K562 (cell line): Measurements from ENCODE around the gene ANXA2. TPM values are rescaled to one million over a fixed set of nuclear protein-coding genes. Genes with fewer than 3 reads are reported as not detected.

Source experiments
- ATAC-seq: fragments of 200-7000 bp; cut with Tn5 transposase; 3 replicates; pipeline ENCODE4 v1.9.1; 2020; ENCODE audit warnings: moderate library complexity
- BruUV-seq: library from RNA; stranded (reverse); fragments of 400-500 nt; replicated peaks from 2 replicates; lab custom pipeline; 2021; lab: Mats Ljungman, UMichigan
- CTCF ChIA-PET: fragments of 300-600 bp; formaldehyde crosslinking; extraction: SDS; loops from one replicate; lab custom pipeline; 2021; ENCODE audit warnings: low intra/inter-chr PET ratio; lab: Yijun Ruan, JAX
- POLR2A ChIA-PET: fragments of 300-600, 350-650 bp; sonication (Branson Sonifier 250); formaldehyde crosslinking; extraction: SDS; loops from one replicate; lab custom pipeline; 2021; ENCODE audit warnings: antibody characterized with exemption, inconsistent platforms; lab: Yijun Ruan, JAX
- DNase-seq, 4 experiments: peaks; one replicate each; pipeline versions ENCODE4 v3.0.0 to v3.0.0-alpha.2; 2011 to 2018; ENCODE audit warnings: low spot score in 3 of 4, mixed read lengths in 3 of 4; ENCODE audit errors: extremely low read depth in 1 of 4
- FAIRE-seq: peaks from 2 replicates; lab custom pipeline; 2011; peaks lifted over from hg19 to GRCh38; lab: Jason Lieb, UNC
- H2AFZ ChIP-seq: 2 replicates; pipeline ENCODE4 v1.6.0; 2011; ENCODE audit warnings: low read depth, low read length, control low read depth, inconsistent platforms
- H3K27ac ChIP-seq: fragments of 200-600 bp; 3 replicates; pipeline ENCODE4 v1.8.0; 2011; ENCODE audit warnings: low read depth, mild to moderate bottlenecking, control low read depth, inconsistent platforms, low read length, moderate library complexity, mixed read lengths; ENCODE audit errors: extremely low read depth
- H3K27me3 ChIP-seq, 2 experiments: fragments of 300-600 bp in 1 of 2; 2 replicates in 1 of 2; 3 replicates in 1 of 2; pipeline versions ENCODE4 v1.6.0 to v1.8.0; 2011; ENCODE audit warnings: inconsistent platforms in 2 of 2, low read length in 2 of 2, mild to moderate bottlenecking in 1 of 2, mixed read lengths in 1 of 2, moderate library complexity in 1 of 2; ENCODE audit not compliant: control insufficient read depth in 2 of 2, insufficient read depth in 2 of 2
- H3K36me3 ChIP-seq: fragments of 300-600 bp; 3 replicates; pipeline ENCODE4 v1.8.0; 2011; ENCODE audit warnings: mild to moderate bottlenecking, low read length, inconsistent platforms; ENCODE audit not compliant: control insufficient read depth, insufficient read depth
- H3K4me1 ChIP-seq, 2 experiments: fragments of 200-600 bp in 1 of 2; replicated peaks in 1 of 2; 2 replicates in 1 of 2; 3 replicates in 1 of 2; pipeline versions ENCODE4 v1.5.1 to v1.8.0; 2011; ENCODE audit warnings: inconsistent platforms in 2 of 2, low read length in 2 of 2, mild to moderate bottlenecking in 1 of 2, mixed read lengths in 1 of 2, moderate library complexity in 1 of 2; ENCODE audit not compliant: control insufficient read depth in 2 of 2, insufficient read depth in 2 of 2
- H3K4me2 ChIP-seq: 2 replicates; pipeline ENCODE4 v1.6.1; 2011; ENCODE audit warnings: low read length, control low read depth, inconsistent platforms, mixed read lengths; ENCODE audit not compliant: insufficient read depth
- H3K4me3 ChIP-seq: fragments of 200-600 bp; sonication (generic), shearing (Covaris generic); 2 replicates; pipeline ENCODE4 v1.5.1; 2016; ENCODE audit warnings: control low read depth, inconsistent platforms
- H3K79me2 ChIP-seq: fragments of 200-600 bp; 3 replicates; pipeline ENCODE4 v1.8.0; 2011; ENCODE audit warnings: low read length, inconsistent platforms; ENCODE audit not compliant: control insufficient read depth, insufficient read depth
- H3K9ac ChIP-seq, 2 experiments: 2 replicates each; pipeline versions ENCODE4 v1.6.0 to v1.6.1; 2011; ENCODE audit warnings: low read depth in 2 of 2, low read length in 2 of 2, control low read depth in 1 of 2, inconsistent platforms in 1 of 2, mild to moderate bottlenecking in 1 of 2, mixed read lengths in 1 of 2; ENCODE audit not compliant: insufficient read depth in 1 of 2
- H3K9me1 ChIP-seq: one replicate; pipeline ENCODE4 v1.6.0; 2011; ENCODE audit warnings: inconsistent platforms, mild to moderate bottlenecking, low read length, moderate library complexity; ENCODE audit not compliant: control insufficient read depth, insufficient read depth
- H3K9me3 ChIP-seq: replicated peaks from 2 replicates; pipeline ENCODE4 v1.5.1; 2011; ENCODE audit warnings: low read depth, low read length, inconsistent platforms; ENCODE audit not compliant: control insufficient read depth, insufficient read depth
- H4K20me1 ChIP-seq: replicated peaks from 2 replicates; pipeline ENCODE4 v1.6.1; 2011; ENCODE audit warnings: low read length, inconsistent platforms, mixed read lengths; ENCODE audit not compliant: control insufficient read depth, insufficient read depth
- AFF1 ChIP-seq, 2 experiments: fragments of 450-650 bp; IDR thresholded peaks; 2 replicates each; pipeline ENCODE4 v1.6.1; 2018; ENCODE audit warnings: mild to moderate bottlenecking in 2 of 2, low read depth in 1 of 2; ENCODE audit not compliant: partially characterized antibody in 2 of 2
- CHD1 ChIP-seq: fragments of 200-600 bp; sonication (generic); IDR thresholded peaks from one replicate; pipeline ENCODE4 v1.6.1; 2012; ENCODE audit warnings: mild to moderate bottlenecking, moderate library complexity, low read length, inconsistent platforms
- HNRNPH1 ChIP-seq: fragments of 200-400 bp; formaldehyde crosslinking; optimal IDR thresholded peaks from 2 replicates; pipeline ENCODE3; 2017; ENCODE audit warnings: low read depth, mild to moderate bottlenecking, low read length, moderate library complexity
- KDM4B ChIP-seq, 2 experiments: fragments of 450-650 bp in 1 of 2; sonication (generic) in 1 of 2; IDR thresholded peaks; 2 replicates each; pipeline ENCODE4 v1.6.1; 2016 to 2017; ENCODE audit warnings: borderline replicate concordance in 2 of 2, antibody characterized with exemption in 1 of 2, low read depth in 1 of 2, mild to moderate bottlenecking in 1 of 2
- RFX1 ChIP-seq: fragments of 450-650 bp; IDR thresholded peaks from 2 replicates; pipeline ENCODE4 v1.6.1; 2016; ENCODE audit warnings: mild to moderate bottlenecking, moderate library complexity
- TBL1XR1 ChIP-seq, 2 experiments: IDR thresholded peaks; 2 replicates each; pipeline ENCODE4 v1.6.1; 2012; ENCODE audit warnings: improper control_type of control experiment in 2 of 2, low read length in 2 of 2, mild to moderate bottlenecking in 1 of 2
- TCF7L2 ChIP-seq: fragments of 150-350 bp; IDR thresholded peaks from 2 replicates; pipeline ENCODE4 v1.6.1; 2016; ENCODE audit warnings: low read depth, mild to moderate bottlenecking, low read length, moderate library complexity
- ZC3H4 ChIP-seq: sonication (generic); formaldehyde crosslinking; IDR thresholded peaks from 2 replicates; pipeline ENCODE4 v1.9.0; 2021; ENCODE audit warnings: missing genetic modification reagents, borderline replicate concordance
- ZNF121 ChIP-seq: sonication (generic); formaldehyde crosslinking; conservative IDR thresholded peaks from 2 replicates; pipeline ENCODE4 v1.8.0; 2022; ENCODE audit warnings: missing genetic modification reagents
- WGBS: fragments of 100-300 bp; shearing (Covaris generic); methylation state at CpG from one replicate; pipeline ENCODE4 v1.1.6; 2016; ENCODE audit warnings: low coverage, mixed read lengths; ENCODE audit not compliant: insufficient coverage; ENCODE audit errors: missing lambda C conversion rate; 5-methylcytosine and 5-hydroxymethylcytosine counted together
- in situ Hi-C: fragments of 300-500 bp; cut with MboI; formaldehyde crosslinking; loops from 4 replicates; pipeline ENCODE4 v1.15.0; 2018; ENCODE audit warnings: inconsistent platforms, mixed read lengths
- intact Hi-C: fragments of 100-400 bp; cut with micrococcal nuclease; formaldehyde crosslinking; loops from 2 replicates; pipeline ENCODE4 v1.14.2; 2022
- polyA plus RNA-seq, 8 experiments: library from polyadenylated mRNA; depleted of rRNA in 4 of 8; stranded (reverse) in 5 of 8; unstranded in 3 of 8; fragments of >200 nt; fragmentation: Nextera tagmentation in 2 of 8; fragmentation: Illumina TruSeq in 1 of 8; extraction: Ambion mirVana in 2 of 8; extraction: Trizol in 1 of 8; gene quantifications; 2 replicates each; pipeline versions ENCODE4 v1.2.1 to v1.2.3, GENCODE V29; 2011 to 2014; ENCODE audit warnings: inconsistent platforms in 1 of 8, missing spikeins in 1 of 8
- total RNA-seq, 7 experiments: library from RNA; depleted of rRNA in 6 of 7; stranded (reverse); fragments of >200 nt in 6 of 7; fragmentation: Illumina TruSeq in 2 of 7; extraction: Trizol in 2 of 7; gene quantifications; 2 replicates each; pipeline versions ENCODE4 v1.2.1 to v1.2.3, GENCODE V29; 2011 to 2021; ENCODE audit warnings: low replicate concordance in 1 of 7
- TF ChIP-seq, protein P1 (sequence below): fragments of 450-650 bp; IDR thresholded peaks from 2 replicates; pipeline ENCODE4 v1.6.1; 2018; ENCODE audit not compliant: partially characterized antibody
- TF ChIP-seq, protein P2 (sequence below): sonication (generic); formaldehyde crosslinking; IDR thresholded peaks from 2 replicates; pipeline ENCODE4 v1.8.0; 2023; ENCODE audit warnings: mild to moderate bottlenecking, missing genetic modification reagents

Gene ANXA2
- total and polyA plus RNA-seq, 9 of the 15 experiments (the other 6 are each of a cell fraction or from before 2014, with no cell fraction given): 301 to 1,102 (median 452) TPM

DNA sequence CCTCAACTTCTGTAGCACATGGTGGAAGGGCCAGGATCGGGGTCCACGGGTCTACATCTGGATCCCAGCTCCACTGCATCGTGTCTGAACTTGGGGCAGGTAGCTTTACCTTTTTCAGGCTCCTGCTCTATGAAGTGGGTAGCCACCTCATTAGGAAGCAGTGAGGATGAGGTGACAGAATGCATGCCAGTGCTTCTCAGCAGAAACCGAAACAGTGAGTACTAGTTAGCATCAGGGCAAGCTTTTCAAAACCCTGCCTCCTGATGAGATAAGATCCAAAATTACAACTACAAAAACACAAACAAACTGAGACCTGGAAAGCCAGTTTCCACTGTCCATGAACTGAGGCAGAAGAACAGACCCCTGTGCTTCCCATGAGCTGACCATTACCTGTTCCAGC is 77.4 kb downstream of the ANXA2 start:
- no peak for FAIRE-seq
- intact Hi-C loops: no loop called here

More for the DNA sequence above, 77.4 kb downstream of the ANXA2 start:
- TF ChIP-seq ZNF121 (CRISPR knock-in tag) (no peak), AFF1 (IDR thresholded peaks at IDR 0.05; ENCODE audit: low read depth in 1 of 2, partially characterized antibody in 2 of 2) (no peak), CHD1 (no peak), HNRNPH1 (no peak), TCF7L2 (no peak), KDM4B (IDR thresholded peaks at IDR 0.05; ENCODE audit: borderline replicate concordance in 2 of 2, low read depth in 1 of 2) (no peak), RFX1 (no peak), TBL1XR1 (IDR thresholded peaks at IDR 0.05; ENCODE audit: low read length in 2 of 2) (no peak), ZC3H4 (CRISPR knock-in tag) (no peak)
- TF ChIP-seq, protein P1, sequence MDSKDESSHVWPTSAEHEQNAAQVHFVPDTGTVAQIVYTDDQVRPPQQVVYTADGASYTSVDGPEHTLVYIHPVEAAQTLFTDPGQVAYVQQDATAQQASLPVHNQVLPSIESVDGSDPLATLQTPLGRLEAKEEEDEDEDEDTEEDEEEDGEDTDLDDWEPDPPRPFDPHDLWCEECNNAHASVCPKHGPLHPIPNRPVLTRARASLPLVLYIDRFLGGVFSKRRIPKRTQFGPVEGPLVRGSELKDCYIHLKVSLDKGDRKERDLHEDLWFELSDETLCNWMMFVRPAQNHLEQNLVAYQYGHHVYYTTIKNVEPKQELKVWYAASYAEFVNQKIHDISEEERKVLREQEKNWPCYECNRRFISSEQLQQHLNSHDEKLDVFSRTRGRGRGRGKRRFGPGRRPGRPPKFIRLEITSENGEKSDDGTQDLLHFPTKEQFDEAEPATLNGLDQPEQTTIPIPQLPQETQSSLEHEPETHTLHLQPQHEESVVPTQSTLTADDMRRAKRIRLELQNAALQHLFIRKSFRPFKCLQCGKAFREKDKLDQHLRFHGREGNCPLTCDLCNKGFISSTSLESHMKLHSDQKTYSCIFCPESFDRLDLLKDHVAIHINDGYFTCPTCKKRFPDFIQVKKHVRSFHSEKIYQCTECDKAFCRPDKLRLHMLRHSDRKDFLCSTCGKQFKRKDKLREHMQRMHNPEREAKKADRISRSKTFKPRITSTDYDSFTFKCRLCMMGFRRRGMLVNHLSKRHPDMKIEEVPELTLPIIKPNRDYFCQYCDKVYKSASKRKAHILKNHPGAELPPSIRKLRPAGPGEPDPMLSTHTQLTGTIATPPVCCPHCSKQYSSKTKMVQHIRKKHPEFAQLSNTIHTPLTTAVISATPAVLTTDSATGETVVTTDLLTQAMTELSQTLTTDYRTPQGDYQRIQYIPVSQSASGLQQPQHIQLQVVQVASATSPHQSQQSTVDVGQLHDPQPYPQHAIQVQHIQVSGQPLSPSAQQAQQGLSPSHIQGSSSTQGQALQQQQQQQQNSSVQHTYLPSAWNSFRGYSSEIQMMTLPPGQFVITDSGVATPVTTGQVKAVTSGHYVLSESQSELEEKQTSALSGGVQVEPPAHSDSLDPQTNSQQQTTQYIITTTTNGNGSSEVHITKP: no peak
- TF ChIP-seq, protein P2, sequence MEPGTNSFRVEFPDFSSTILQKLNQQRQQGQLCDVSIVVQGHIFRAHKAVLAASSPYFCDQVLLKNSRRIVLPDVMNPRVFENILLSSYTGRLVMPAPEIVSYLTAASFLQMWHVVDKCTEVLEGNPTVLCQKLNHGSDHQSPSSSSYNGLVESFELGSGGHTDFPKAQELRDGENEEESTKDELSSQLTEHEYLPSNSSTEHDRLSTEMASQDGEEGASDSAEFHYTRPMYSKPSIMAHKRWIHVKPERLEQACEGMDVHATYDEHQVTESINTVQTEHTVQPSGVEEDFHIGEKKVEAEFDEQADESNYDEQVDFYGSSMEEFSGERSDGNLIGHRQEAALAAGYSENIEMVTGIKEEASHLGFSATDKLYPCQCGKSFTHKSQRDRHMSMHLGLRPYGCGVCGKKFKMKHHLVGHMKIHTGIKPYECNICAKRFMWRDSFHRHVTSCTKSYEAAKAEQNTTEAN (CRISPR knock-in tag): no peak
- Histone ChIP-seq H2AFZ (no peak overlapping the region), H3K27ac (no peak overlapping the region), H3K9me3 (no peaks in the 10 kb centered on the region), H3K27me3 (peaks cover 6 to 10% of the 10 kb centered on the region in 2 experiments; a peak in 4 of 5 replicates), H3K4me2 (no peak overlapping the region), H3K36me3 (no peaks in the 10 kb centered on the region), H3K4me3 (no peak overlapping the region), H3K4me1 (no peaks in the 10 kb centered on the region), H3K9ac (no peak overlapping the region), H3K9me1 (no peaks in the 10 kb centered on the region), H3K79me2 (no peaks in the 10 kb centered on the region), H4K20me1 (no peaks in the 10 kb centered on the region)
- DNase-seq (no peak), ATAC-seq (no peak)
- POLR2A ChIA-PET: interaction anchor here (0.8 kb wide), 2 partner anchors 201 to 631 kb away, joined by 3 to 4 read pairs; no protein-coding TSS in a partner anchor
- WGBS: 0% methylated on average over 4 of the region's 4 CpGs
- CTCF ChIA-PET: no interaction called here
- no TSS peak for BruUV-seq
- in situ Hi-C loops: loop anchor here (10.0 kb wide), 1 partner anchor 626 kb away; no protein-coding TSS in a partner anchor
